Neural cell (in vitro differentiated cells): ENCODE results near the gene DDX1. TPM values are rescaled to one million over a fixed set of nuclear protein-coding genes. Genes with fewer than 3 reads are reported as not detected.

ENCODE experiments used
- H2AFZ ChIP-seq: fragments of 200-600, 300-800 bp; sonication (generic), shearing (Covaris generic); 2 replicates; pipeline ENCODE4 v1.6.0; 2014; ENCODE audit warnings: low read depth, mild to moderate bottlenecking, antibody characterized with exemption, low read length, moderate library complexity
- H3F3A ChIP-seq: fragments of 200-600 bp; shearing (Covaris generic); 2 replicates; pipeline ENCODE4 v1.6.1; 2016; ENCODE audit warnings: mild to moderate bottlenecking, moderate library complexity, mixed read lengths, antibody characterized with exemption, low read length; ENCODE audit not compliant: insufficient read depth, poor library complexity, severe bottlenecking
- H3K27ac ChIP-seq: fragments of 200-600, 300-800 bp; sonication (generic), shearing (Covaris generic); 2 replicates; pipeline ENCODE4 v1.5.1; 2014; ENCODE audit warnings: mild to moderate bottlenecking, low read length, moderate library complexity
- H3K27me3 ChIP-seq: fragments of 300-800, 200-600 bp; sonication (generic), shearing (Covaris generic); 2 replicates; pipeline ENCODE4 v1.6.0; 2014; ENCODE audit warnings: mild to moderate bottlenecking, low read depth, low read length, moderate library complexity; ENCODE audit not compliant: insufficient read depth
- H3K36me3 ChIP-seq: fragments of 300-800, 200-600 bp; sonication (generic), shearing (Covaris generic); 2 replicates; pipeline ENCODE4 v1.5.1; 2014; ENCODE audit warnings: mild to moderate bottlenecking, antibody characterized with exemption, low read length, moderate library complexity; ENCODE audit not compliant: insufficient read depth
- H3K4me2 ChIP-seq: fragments of 300-800, 200-600 bp; sonication (generic), shearing (Covaris generic); 2 replicates; pipeline ENCODE4 v1.6.0; 2014; ENCODE audit warnings: mild to moderate bottlenecking, low read length
- H3K4me3 ChIP-seq: fragments of 300-800, 200-600 bp; sonication (generic), shearing (Covaris generic); 2 replicates; pipeline ENCODE4 v1.5.1; 2014; ENCODE audit warnings: mild to moderate bottlenecking, low read length, moderate library complexity
- H3K79me2 ChIP-seq: fragments of 200-600 bp; shearing (Covaris generic); replicated peaks from 2 replicates; pipeline ENCODE4 v1.6.0; 2014; ENCODE audit warnings: mild to moderate bottlenecking, low read length, moderate library complexity; ENCODE audit not compliant: insufficient read depth
- H3K9ac ChIP-seq: fragments of 300-800, 200-600 bp; sonication (generic), shearing (Covaris generic); 2 replicates; pipeline ENCODE4 v1.6.1; 2016; ENCODE audit warnings: mild to moderate bottlenecking, low read length, mixed read lengths
- H3K9me2 ChIP-seq: fragments of 200-600 bp; shearing (Covaris generic); 2 replicates; pipeline ENCODE4 v1.6.1; 2016; ENCODE audit warnings: mild to moderate bottlenecking, low read length, mixed read lengths; ENCODE audit not compliant: insufficient read depth
- H3K9me3 ChIP-seq: fragments of 200-600, 300-800 bp; sonication (generic), shearing (Covaris generic); 2 replicates; pipeline ENCODE4 v1.6.1; 2016; ENCODE audit warnings: mild to moderate bottlenecking, mixed run types, low read length, moderate library complexity, mixed read lengths
- H4K20me1 ChIP-seq: fragments of 200-600 bp; shearing (Covaris generic); 2 replicates; pipeline ENCODE4 v1.6.1; 2016; ENCODE audit warnings: mild to moderate bottlenecking, mixed run types; ENCODE audit not compliant: insufficient read depth
- CTCF ChIP-seq: fragments of 450-650 bp; IDR thresholded peaks from 2 replicates; pipeline ENCODE4 v1.5.1; 2014; ENCODE audit warnings: antibody characterized with exemption, mild to moderate bottlenecking, moderate library complexity; ENCODE audit not compliant: poor library complexity, severe bottlenecking
- EP300 ChIP-seq: fragments of 450-650 bp; conservative IDR thresholded peaks from 2 replicates; pipeline ENCODE4 v1.6.1; 2014; ENCODE audit warnings: antibody characterized with exemption, mild to moderate bottlenecking, moderate library complexity; ENCODE audit not compliant: poor library complexity, severe bottlenecking
- EZH2 ChIP-seq: fragments of 200-600, 300-800 bp; shearing (Covaris generic), sonication (generic); IDR thresholded peaks from 2 replicates; pipeline ENCODE4 v1.6.1; 2014; ENCODE audit warnings: antibody characterized with exemption, low read length, borderline replicate concordance, mild to moderate bottlenecking; ENCODE audit not compliant: insufficient read depth, poor library complexity, severe bottlenecking
- MXI1 ChIP-seq: fragments of 450-650 bp; conservative IDR thresholded peaks from 2 replicates; pipeline ENCODE4 v1.6.1; 2014; ENCODE audit warnings: antibody characterized with exemption, mild to moderate bottlenecking; ENCODE audit not compliant: poor library complexity, severe bottlenecking
- POLR2AphosphoS5 ChIP-seq: IDR thresholded peaks from 2 replicates; pipeline ENCODE4 v1.6.1; 2012
- RAD21 ChIP-seq: fragments of 450-650 bp; conservative IDR thresholded peaks from 2 replicates; pipeline ENCODE4 v1.6.1; 2014; ENCODE audit warnings: antibody characterized with exemption, mild to moderate bottlenecking, moderate library complexity
- SMC3 ChIP-seq: fragments of 450-650 bp; conservative IDR thresholded peaks from 2 replicates; pipeline ENCODE4 v1.6.1; 2014; ENCODE audit warnings: antibody characterized with exemption, mild to moderate bottlenecking, moderate library complexity; ENCODE audit not compliant: poor library complexity
- TAF1 ChIP-seq: IDR thresholded peaks from 2 replicates; pipeline ENCODE4 v1.6.1; 2012; ENCODE audit warnings: low read depth
- polyA plus RNA-seq: library from polyadenylated mRNA; depleted of rRNA; stranded (reverse); fragments of >200 nt; gene quantifications from 2 replicates; pipeline ENCODE4 v1.2.3, GENCODE V29; 2014
- TF ChIP-seq, protein P1 (sequence below): IDR thresholded peaks from 2 replicates; pipeline ENCODE4 v1.6.1; 2012; ENCODE audit warnings: borderline replicate concordance

Gene DDX1
- polyA plus RNA-seq, 1 donor from 2014 or later: 159 TPM

DNA sequence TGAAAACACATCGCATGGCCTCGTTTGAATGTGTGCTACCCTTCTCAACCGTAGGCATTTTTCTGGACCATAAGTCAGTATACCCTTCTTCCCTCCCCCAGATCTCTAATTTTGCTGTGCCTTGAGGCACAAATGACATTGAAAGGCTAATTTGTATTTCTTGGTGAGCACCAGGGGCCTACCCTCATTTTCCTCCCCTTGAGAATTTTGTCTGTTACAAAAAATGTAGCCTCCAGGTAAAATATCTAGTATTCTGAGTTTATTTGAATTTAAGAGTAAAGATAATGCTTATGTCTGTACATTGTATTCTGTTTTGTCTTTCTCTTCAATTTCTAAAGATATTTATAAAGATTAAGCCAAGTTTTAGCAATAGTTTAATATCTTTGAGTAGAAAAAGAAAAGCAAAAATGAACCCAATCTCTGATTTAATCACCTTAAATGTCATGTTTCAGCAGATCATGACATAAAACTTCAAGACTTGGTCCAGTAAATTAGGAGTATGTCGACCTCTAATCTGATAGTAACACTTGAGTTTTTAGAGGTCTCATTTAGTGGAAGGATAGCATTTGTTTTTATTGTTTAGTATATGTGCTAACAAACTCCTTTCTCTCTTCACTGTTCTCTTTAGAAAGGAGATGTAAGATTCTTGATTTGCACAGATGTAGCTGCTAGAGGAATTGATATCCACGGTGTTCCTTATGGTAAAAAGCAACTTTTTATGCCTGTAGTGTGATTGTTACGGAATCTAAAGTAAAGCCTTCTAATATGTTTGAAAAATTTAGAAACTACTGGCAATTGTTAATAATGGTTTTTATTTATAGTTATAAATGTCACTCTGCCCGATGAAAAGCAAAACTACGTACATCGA lies 36.4 kb downstream of the DDX1 start (continued):
- TF ChIP-seq, protein P1, sequence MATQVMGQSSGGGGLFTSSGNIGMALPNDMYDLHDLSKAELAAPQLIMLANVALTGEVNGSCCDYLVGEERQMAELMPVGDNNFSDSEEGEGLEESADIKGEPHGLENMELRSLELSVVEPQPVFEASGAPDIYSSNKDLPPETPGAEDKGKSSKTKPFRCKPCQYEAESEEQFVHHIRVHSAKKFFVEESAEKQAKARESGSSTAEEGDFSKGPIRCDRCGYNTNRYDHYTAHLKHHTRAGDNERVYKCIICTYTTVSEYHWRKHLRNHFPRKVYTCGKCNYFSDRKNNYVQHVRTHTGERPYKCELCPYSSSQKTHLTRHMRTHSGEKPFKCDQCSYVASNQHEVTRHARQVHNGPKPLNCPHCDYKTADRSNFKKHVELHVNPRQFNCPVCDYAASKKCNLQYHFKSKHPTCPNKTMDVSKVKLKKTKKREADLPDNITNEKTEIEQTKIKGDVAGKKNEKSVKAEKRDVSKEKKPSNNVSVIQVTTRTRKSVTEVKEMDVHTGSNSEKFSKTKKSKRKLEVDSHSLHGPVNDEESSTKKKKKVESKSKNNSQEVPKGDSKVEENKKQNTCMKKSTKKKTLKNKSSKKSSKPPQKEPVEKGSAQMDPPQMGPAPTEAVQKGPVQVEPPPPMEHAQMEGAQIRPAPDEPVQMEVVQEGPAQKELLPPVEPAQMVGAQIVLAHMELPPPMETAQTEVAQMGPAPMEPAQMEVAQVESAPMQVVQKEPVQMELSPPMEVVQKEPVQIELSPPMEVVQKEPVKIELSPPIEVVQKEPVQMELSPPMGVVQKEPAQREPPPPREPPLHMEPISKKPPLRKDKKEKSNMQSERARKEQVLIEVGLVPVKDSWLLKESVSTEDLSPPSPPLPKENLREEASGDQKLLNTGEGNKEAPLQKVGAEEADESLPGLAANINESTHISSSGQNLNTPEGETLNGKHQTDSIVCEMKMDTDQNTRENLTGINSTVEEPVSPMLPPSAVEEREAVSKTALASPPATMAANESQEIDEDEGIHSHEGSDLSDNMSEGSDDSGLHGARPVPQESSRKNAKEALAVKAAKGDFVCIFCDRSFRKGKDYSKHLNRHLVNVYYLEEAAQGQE: no peak
- TF ChIP-seq POLR2AphosphoS5: no peak

DNA sequence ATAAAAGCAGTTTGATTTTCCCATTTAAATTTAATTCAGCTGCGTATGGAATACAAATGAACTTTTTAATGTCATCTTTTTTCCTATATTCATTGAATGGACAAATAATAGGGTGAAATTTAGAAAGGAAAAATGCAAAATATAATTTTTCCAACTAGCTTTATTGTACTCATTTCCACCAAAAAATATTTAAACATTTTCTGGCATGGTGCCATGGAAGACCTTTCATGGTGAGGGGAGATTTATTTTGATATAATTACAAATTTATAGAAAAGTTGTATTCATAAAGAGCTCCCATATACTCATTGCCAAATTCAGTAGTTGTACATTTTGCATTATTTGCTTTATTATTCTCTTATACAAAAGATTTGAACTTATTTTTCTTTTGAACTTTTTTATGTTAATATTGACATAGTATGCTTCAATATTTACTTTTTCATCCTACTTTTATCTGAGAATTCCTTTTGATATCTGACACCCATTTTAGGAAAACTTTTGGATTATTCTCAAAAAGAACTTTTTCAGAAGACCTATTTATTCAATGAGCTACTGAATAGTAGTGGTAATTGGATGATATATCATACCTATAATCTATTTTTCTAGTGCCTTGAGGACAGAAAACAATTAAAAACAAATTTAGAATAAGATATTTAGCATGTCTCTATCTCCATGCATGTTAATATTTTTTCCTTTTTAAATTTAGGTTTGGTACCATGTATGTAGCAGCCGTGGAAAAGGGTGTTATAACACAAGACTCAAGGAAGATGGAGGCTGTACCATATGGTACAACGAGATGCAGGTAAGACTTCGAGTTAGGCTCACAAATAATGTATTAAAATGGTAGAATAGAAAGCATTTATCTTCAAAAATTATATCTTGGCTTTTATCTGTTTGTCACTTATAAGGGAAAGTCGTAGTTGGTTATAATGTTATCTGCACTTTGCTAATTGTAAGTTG lies 37.5 kb downstream of the DDX1 start:
- Histone ChIP-seq H3K27me3 (no peaks in the 10 kb centered on the region), H3K4me3 (no peak overlapping the region), H3K9me3 (no peaks in the 10 kb centered on the region), H2AFZ (no peak overlapping the region), H3F3A (no peaks in the 10 kb centered on the region), H3K9ac (no peak overlapping the region), H3K9me2 (no peaks in the 10 kb centered on the region), H3K27ac (no peak overlapping the region), H4K20me1 (no peaks in the 10 kb centered on the region), H3K79me2 (no peaks in the 10 kb centered on the region), H3K36me3 (peaks cover 20% of the 10 kb centered on the region), H3K4me2 (no peak overlapping the region)
- TF ChIP-seq EP300: no peak
- no peak for TF ChIP-seq MXI1
- no peak for TF ChIP-seq RAD21
- TF ChIP-seq, protein P1: no peak
- TF ChIP-seq POLR2AphosphoS5: no peak
- no peak for TF ChIP-seq SMC3
- no peak for TF ChIP-seq TAF1
- no peak for TF ChIP-seq EZH2
- no peak for TF ChIP-seq CTCF
